Left cardiac atrium (tissue), 4 donors: ENCODE measurements around the gene SSR4. TPM values are rescaled to one million over a fixed set of nuclear protein-coding genes. Genes with fewer than 3 reads are reported as not detected.
"Not testable (repeated sequence)": the region's sequence is repeated elsewhere in the genome, so short reads cannot be mapped to it uniquely, and the experiment has no call there.

ENCODE experiments used
- ATAC-seq, 2 donors: fragments of 200-7000 bp; cut with Tn5 transposase; one replicate each; pipeline ENCODE4 v1.9.1; 2020; ENCODE audit warnings: mild to moderate bottlenecking in 2 of 2, moderate library complexity in 2 of 2
- DNase-seq: peaks from one replicate; pipeline ENCODE4 v3.0.0-alpha.2; 2020
- intact Hi-C, 2 donors: fragments of 100-400 bp; cut with DNase I; formaldehyde crosslinking; loops; one replicate each; pipeline versions ENCODE4 v1.14.1 to v1.15.1; 2022 to 2023
- total RNA-seq, 2 donors: library from RNA; stranded (reverse); fragmentation: NEBNext Ultra II Directional; extraction: Animal tissue kit (Norgen Biotek cat#: 25700); gene quantifications; one replicate each; pipeline ENCODE4 v1.2.1, GENCODE V29; 2021
- donor health status: DM: no; HTN: yes; CAD: no.
- donor health status: DM: no; HTN: yes; CAD: no; lungs with severe emphysema.
- donor health status: DM: yes; HTN: yes; CAD: no.
- donor health status: Dilated cardiomyopathy.

SSR4 gene
- total RNA-seq, 2 donors from 2014 or later = 180 to 183 TPM

GRCh38 chrX:153800746-153801145 is 6.3 kb downstream of the SSR4 start:
- peak in 1 of 2 donors; percentile 43 for ATAC-seq
- intact Hi-C loops = no loop called here
- no peak for DNase-seq

- DNase-seq (no peak), ATAC-seq (no peak)
- intact Hi-C loops = no loop called here
These were observed 7.2 kb downstream of the SSR4 start for GRCh38 chrX:153801669-153802068.

DNA sequence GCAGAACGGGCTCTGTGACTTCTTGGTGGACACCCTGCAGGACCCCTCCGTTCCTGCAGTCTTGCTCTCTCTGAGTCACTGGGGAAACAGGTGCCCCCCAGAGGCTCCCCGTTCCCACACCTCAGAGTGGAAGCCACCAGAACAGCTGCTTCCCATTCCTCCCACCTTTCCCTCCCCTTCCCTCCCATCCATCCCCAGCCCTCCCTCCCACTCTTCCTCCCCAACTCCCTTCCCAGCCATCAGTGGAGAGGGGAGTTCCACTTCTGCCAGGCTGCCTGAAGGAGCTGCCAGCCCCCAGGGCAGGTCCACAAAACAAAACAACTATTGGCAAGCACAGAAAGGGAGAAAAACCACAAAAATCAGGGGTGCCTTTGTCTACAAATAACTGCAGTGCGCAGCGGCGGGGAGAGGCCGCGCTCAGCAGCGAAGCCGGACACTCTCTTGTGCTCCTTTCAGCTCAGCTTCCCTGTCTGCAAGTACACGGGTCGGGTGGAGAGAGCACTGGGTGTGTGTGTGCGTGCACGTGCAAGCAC is 8.1 kb downstream of the SSR4 start:
- DNase-seq = no peak
- intact Hi-C loops = no loop called here

DNA sequence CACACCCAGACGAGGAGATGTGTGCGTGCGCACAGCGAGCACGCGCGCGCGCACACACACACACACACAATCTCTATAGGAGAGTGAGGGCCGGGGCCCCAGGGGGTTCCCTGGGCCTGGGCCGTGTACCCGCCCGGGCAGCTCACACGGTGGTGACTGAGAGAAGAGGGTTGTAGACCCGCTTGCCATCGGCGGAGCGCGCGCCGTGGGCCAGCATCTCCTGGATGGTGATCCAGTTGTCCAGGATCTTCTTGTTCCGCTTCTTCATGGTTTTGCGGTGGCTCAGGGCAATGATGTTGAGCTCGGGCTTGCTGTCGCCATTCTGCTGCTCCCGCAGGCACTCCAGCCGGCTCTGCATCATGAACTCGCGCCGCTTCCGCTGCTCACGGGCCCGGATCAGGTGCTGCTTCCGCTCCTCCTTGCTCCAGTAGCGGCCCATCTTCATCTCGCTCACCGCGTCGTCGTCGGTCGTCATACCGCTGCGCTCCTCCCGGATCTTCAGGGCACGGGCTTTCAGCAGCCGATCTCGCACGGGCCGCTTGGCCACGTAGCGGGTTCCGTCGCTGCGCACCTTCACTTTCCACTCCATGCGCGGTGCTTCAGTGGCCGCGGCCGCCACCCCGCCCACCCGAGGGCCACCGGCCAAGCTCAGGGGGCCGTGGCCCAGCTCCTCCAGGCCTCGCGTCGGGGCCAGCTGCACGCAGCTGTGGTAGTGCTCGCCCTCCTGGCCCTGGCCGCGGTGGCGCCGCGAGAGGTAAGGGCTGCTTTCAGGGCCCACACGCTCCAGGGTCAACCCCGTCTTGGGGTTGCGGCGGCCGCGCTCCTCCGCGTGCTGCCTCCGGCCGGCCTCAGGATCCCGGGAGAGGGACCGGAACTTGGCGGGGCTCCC is 9.0 kb downstream of the SSR4 start:
- intact Hi-C loops = no loop called here
- no peak for DNase-seq
- no peak for ATAC-seq

More for the DNA sequence above, 8.1 kb downstream of the SSR4 start:
- no peak for ATAC-seq

DNA sequence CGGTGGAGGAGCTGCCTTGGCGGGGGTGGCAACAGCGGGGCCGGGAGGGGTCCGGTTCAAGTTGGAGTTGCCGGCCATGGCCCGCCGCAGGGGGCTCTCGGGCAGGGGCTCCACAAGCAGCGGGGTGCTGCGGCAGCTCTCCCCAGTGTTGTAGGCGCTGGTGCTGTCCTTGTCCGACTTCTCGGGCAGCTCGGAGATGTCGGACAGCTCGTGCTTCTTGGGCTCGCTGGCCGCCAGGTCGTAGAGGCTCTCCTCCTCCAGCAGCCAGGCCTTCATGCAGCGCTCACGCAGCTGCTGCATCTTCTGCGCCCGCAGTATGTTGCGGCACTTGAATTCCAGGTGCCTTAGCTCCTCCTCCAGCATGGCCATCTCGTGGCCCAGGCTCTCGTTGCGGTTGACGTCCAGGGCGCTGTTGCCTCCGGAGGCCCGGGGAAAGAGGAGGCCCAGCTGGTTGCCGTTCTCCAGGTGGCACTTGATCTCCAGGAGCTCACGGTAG is 9.7 kb downstream of the SSR4 start:
- no peak for ATAC-seq
- DNase-seq = no peak
- intact Hi-C loops = no loop called here

DNA sequence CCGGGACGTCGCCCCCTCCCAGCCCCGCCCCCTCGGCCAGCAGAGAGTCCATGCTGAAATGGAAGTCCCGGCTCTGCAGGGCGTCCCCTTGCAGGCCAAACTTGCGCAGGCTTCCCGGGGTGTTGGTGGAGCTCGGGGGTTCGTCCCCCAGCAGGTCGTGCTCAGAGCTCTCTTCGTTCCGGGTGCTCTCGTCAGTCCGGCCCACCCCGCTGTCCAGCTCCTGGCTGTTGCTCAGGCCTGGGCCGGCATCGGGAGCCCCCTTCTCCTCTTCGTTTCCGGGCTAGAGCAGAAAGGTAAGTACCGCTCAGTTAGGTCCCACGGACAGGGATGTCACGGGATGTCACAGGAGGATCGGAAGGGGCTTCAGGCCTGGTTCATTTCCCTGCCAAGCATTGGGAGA is 10.2 kb downstream of the SSR4 start:
- intact Hi-C loops = no loop called here
- DNase-seq (no peak), ATAC-seq (no peak)

DNA sequence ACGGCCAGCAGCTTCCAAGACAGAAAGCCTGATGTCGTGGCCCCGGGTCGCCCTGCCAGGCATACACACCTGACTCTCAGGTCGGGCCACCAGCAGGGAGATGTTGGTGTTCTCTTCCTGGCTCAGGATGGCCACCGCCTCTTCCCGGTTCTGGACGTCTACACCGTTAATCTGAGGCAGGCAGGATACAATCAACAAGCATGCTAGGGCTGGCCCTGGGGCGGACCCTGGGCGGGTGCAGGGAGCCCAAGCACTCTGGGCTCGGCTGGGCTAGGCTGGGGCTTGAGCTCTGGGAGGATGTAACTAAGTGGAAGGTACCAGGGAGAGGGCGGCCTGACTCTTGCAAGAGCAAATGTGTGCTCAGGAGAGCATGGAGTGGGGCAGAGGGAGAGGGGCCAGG is 11.0 kb downstream of the SSR4 start:
- intact Hi-C loops = no loop called here
- no peak for DNase-seq
- ATAC-seq = no peak

- DNase-seq = no peak
- no peak for ATAC-seq
- intact Hi-C loops = no loop called here
These were observed 12.6 kb downstream of the SSR4 start for GRCh38 chrX:153806999-153807575.

DNA sequence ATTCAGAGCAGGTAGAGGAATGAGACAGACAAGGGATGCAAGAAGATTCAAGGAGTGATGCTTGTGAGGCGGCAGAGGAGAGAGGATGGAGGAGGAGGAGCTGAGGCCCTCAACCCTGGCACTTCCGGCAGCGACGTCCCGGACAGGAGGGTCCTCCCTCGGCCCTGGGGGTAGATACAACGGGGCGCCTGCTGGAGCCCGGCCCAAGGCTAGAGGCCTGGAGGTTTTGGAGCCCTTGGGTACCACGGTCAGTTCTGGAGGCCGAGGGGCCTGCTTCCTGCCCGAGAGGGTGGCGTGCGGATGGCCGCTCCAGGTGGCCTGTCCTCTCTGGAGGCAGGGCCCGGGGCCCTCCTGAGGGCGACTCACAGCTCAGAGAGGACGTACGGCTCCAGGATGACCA is 13.5 kb downstream of the SSR4 start:
- no peak for DNase-seq
- intact Hi-C loops = no loop called here
- no peak for ATAC-seq

DNA sequence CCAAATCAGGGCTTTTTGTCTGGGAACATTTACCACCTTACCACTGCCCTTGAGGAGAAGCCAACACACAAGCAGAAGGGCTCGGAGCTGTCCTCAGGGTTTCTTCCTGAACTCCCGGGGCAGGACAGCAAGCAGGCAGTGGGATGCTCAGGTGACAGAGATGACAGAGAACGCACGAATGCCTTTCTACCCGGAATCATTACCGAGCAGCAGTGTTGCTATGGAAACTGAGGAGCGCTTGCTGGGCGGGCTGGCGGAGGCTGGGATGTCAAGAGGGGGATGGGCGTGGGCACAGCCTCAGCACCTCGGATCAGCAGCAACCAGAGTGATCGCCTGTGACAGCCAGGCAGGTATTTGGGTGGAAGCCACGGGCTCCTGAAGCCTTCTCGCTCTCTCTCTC is 17.8 kb downstream of the SSR4 start:
- intact Hi-C loops = no loop called here
- no peak for ATAC-seq
- no peak for DNase-seq

DNA sequence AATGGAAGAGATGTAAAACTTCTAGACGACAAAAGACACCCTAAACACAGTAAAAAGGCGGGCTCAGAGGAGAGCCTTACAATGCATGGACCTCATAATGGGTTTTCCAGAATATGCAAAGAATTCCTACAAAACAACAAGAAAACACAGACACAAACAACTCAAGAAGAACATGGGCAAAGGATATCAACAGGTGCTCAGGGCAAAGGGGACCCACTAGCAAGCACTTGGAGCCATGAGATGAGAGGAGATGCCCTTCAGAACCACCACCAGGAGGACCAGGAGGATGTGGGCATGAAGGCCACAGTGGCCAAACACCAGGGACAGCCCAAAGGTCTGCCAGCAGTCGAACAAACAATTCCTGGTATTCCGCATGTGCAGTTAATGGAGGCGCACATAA is 18.7 kb downstream of the SSR4 start:
- DNase-seq (no peak), ATAC-seq (no peak)
- intact Hi-C loops = no loop called here

DNA sequence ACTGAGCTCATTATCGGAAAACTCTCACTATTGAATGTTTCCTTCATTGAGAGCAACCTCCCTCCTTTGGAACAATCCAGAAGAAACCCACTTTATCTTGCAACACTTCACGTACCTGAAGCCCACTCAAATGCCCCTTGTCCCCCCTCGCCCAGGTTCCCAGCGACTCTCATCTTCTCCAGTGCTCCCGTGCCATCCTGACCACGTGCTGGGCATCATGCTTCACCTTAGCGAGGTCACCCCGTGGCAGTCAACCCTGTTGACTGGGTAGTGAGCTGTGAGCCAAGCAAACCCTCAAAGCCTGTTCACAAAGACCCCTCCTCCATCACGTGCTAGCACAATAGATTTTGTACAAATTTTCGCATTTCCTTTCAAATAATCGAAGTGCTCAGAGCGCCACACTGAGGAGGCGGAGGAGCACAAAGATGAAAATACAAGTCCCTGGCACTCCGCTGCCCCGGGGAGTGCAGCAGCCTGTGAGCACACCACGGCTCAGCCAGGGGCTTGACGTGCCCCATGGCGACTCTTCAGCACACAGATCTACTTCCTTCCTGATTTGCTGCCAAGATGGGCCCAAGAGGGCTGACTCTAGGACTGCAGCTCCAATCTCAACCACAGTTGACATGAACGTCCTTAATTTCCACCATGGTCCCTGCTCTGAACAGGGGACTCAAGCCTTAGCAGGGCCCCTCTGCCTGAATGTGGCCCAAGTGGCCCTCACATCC is 20.3 kb downstream of the SSR4 start:
- ATAC-seq (no peak), DNase-seq (no peak)
- intact Hi-C loops = no loop called here

- DNase-seq (no peak), ATAC-seq (no peak)
- intact Hi-C loops = no loop called here
These were observed 22.6 kb downstream of the SSR4 start for GRCh38 chrX:153816831-153817690.

DNA sequence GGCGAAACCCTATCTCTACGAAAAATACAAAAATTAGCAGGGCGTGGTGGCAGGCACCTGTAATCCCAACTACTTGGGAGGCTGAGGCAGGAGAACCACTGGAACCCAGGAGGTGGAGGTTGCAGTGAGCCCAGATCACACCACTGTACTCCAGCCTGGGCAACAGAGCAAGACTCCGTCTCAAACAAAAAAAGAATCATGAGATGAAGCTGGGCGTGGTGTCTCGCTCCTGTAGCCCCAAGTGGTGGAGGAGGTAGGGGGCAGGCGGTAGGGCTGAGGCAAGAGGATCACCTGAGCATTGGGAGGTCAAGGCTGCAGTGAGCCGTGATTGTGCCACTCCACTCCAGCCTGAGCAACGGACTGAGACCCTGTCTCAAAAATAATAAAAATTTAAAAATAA is 23.6 kb downstream of the SSR4 start:
- ATAC-seq, DNase-seq, intact Hi-C loops: not testable (repeated sequence)

- DNase-seq = peak; percentile 48
- intact Hi-C loops = no loop called here
- ATAC-seq = peak; percentile 66 to 91
These were observed 24.3 kb downstream of the SSR4 start for GRCh38 chrX:153818571-153819383.

DNA sequence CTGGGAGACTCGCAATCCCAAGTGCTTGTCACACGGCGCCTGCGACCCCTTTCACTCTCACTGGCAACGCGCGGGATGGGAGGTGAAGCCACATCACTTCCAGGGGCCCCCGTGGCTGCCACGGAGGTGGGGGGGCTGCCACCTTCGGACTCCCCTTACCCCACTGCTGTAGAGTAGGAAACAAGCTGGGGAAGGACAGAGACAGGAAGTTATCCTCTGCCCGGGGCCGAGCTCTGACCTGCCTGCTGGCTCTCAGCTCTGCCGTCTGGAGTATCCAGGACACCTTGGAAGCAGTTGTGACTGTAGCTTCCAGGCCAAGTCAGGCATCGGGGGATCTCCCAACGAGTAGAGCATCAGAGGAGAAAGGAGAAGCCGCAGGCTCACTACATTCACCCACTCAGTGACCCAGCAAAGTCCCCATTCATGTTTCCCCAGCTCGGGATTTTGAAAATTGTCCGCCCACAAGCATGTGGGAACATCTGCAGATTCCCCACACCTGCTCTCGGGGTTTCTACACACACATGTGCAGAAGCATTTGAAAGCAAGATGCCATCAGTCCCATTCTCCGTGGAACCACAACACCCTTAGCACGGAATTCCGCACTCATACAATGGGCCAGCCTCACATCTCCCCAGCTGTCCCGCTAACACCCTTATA is 25.0 kb downstream of the SSR4 start:
- intact Hi-C loops = no loop called here
- DNase-seq (no peak), ATAC-seq (peak; percentile 19 to 25)

- intact Hi-C loops = no loop called here
- ATAC-seq = no peak
- DNase-seq = no peak
These were observed 26.1 kb downstream of the SSR4 start for GRCh38 chrX:153820601-153821000.

GRCh38 chrX:153821066-153821465 is 26.6 kb downstream of the SSR4 start:
- DNase-seq (no peak), ATAC-seq (no peak)
- intact Hi-C loops = no loop called here
